ENCODE results near the gene NTM.
A peak's percentile ranks its signal among the peaks of the same experiment; 100 is the strongest.
"Not testable (repeated sequence)": the region's sequence is repeated elsewhere in the genome, so short reads cannot be mapped to it uniquely, and the experiment has no call there.

NTM gene

DNA sequence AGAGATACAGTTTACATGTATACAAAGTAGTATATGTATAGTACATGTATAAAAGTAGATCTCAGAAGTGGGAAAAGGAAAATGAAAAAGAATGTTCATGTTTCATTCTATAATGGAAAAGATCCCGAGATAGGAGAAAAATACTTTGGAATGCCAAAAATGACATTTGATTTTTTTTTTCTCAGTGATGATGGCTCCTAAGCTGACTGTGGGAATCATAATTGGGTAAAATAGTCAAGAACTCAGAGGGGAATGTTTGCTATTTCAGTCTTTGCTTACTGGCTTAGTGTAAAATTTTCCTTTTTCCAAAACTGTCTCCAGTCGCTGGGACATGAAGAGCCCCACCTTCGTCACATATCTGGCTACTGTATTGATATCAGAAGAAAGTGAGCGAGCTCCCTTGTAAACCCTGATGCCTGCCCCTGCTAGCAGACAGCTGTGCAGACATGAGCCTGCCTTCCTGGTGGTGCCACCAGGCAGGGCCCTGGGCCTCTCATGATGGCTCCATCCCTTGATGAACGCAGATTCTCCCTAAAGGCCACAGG, 944.6 kb downstream of the NTM start:
- Histone ChIP-seq H3K36me3 (no peaks in the 10 kb centered on the region), H3K4me3 (ENCODE audit: low read depth, low read length) (no peak overlapping the region), H3K27ac (no peak overlapping the region), H3K27me3 (ENCODE audit: insufficient read depth, low read depth, severe bottlenecking) (no peaks in the 10 kb centered on the region), H3K9me3 (ENCODE audit: severe bottlenecking) (no peaks in the 10 kb centered on the region)
- no peak for TF ChIP-seq CTCF (IDR thresholded peaks at IDR 0.05; ENCODE audit: low read depth, low read length)
- DNase-seq = no peak

DNA sequence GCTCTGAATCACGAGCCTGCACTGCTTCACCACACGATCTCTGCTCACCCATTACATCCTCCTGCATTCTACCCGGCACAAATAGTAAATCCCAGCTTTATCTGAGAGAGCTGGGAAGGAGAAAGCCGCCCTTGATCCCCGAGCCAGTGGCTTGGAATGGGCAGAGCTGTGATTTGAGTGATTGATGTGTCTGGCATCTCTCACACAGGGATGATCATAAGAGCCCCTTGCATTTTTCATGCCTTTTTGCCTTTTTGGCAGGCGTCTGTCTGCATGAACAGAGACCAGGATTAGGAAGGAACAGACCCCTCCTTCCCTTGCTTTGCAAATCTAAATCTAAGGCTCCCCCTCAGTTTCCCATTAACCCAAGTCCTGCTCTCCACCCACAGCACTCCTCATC, 945.3 kb downstream of the NTM start:
- no peak for TF ChIP-seq CTCF (IDR thresholded peaks at IDR 0.05; ENCODE audit: low read depth, low read length)
- no peak overlapping the region for H3K27ac ChIP-seq
- H3K27me3 ChIP-seq (ENCODE audit: insufficient read depth, low read depth, severe bottlenecking) = no peaks in the 10 kb centered on the region
- H3K4me3 ChIP-seq (ENCODE audit: low read depth, low read length) = no peak overlapping the region
- H3K36me3 ChIP-seq = no peaks in the 10 kb centered on the region
- no peaks in the 10 kb centered on the region for H3K9me3 ChIP-seq (ENCODE audit: severe bottlenecking)
- peak; percentile 37 for DNase-seq

DNA sequence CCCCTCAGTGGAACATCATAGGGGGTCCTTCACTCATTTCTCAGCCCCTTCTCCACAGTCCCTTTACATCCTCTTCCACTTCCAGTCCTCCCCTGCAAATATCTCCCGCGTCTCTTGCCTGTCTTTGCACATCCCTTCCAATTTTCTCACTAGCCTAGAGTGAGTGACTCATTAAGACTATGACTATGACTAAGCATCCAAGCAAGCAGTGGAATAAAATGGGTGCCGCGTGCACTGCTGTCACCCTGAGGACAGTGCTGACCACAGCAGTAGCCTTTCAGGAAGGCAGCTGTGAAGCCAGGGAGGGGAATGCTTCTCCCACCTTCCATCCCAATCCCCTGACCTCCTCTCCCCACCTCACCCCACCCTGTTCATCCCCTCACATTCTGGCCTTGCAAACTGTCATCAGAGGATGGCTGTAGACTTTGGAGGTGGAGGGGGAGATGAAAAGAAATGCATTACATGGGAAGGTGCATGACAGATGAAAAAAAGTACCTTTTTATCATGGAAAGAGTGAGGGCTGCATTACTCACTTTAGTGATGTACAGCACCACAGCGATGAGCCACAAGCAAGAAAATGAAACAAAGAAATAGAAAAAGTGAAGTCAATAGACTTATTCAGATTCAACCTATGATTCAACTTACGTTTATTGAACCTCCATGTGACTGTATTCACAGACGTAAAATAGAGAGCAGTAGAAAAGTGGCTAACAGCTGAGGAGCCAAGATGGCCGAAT, 948.2 kb downstream of the NTM start:
- Histone ChIP-seq H3K9me3 (ENCODE audit: severe bottlenecking) (no peaks in the 10 kb centered on the region), H3K27me3 (ENCODE audit: insufficient read depth, low read depth, severe bottlenecking) (no peaks in the 10 kb centered on the region), H3K27ac (no peak overlapping the region), H3K4me3 (ENCODE audit: low read depth, low read length) (no peak overlapping the region), H3K36me3 (no peaks in the 10 kb centered on the region)
- no peak for DNase-seq
- no peak for TF ChIP-seq CTCF (IDR thresholded peaks at IDR 0.05; ENCODE audit: low read depth, low read length)

DNA sequence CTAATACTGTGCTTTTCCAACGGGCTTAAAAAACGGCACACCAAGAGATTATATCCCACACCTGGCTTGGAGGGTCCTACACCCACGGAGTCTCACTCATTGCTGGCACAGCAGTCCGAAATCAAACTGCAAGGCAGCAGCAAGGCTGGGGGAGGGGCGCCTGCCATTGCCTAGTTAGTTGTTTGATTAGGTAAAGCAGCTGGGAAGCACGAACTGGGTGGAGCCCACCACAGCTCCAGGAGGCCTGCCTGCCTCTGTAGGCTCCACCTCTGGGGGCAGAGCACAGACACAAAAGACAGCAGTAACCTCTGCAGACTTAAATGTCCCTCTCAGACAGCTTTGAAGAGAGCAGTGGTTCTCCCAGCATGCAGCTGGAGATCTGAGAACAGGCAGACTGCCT, 949.0 kb downstream of the NTM start:
- H3K4me3 ChIP-seq (ENCODE audit: low read depth, low read length); H3K27ac ChIP-seq; H3K36me3 ChIP-seq; H3K27me3 ChIP-seq (ENCODE audit: insufficient read depth, low read depth, severe bottlenecking); H3K9me3 ChIP-seq (ENCODE audit: severe bottlenecking); DNase-seq: not testable (repeated sequence)

GRCh38 chr11:132330515-132330914, 960.1 kb downstream of the NTM start:
- no peak overlapping the region for H3K27ac ChIP-seq
- no peak for DNase-seq
- no peaks in the 10 kb centered on the region for H3K27me3 ChIP-seq (ENCODE audit: insufficient read depth, low read depth, severe bottlenecking)
- no peaks in the 10 kb centered on the region for H3K36me3 ChIP-seq
- H3K4me3 ChIP-seq (ENCODE audit: low read depth, low read length) = no peak overlapping the region
- no peak for TF ChIP-seq CTCF (IDR thresholded peaks at IDR 0.05; ENCODE audit: low read depth, low read length)
- no peaks in the 10 kb centered on the region for H3K9me3 ChIP-seq (ENCODE audit: severe bottlenecking)

DNA sequence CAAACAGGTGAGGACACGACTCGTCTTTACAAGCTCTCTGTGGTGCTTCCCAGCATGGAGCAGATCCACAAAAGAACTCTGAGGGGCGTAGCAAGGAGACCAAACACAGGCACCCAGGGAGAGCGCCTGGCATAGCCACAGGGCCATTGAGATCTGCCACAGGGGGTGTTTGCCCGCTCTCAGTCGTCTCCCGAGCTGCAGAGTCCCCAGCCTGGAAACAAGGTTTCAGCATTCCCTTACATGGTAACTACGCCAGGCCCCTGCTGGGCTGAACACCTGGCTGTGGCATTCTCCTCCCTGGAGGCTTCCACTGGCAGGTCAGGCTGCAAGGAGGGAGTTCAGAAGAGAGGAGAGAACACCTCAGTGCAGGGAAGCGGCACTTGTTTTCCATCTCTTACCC, 962.1 kb downstream of the NTM start:
- Histone ChIP-seq H3K9me3 (ENCODE audit: severe bottlenecking) (no peaks in the 10 kb centered on the region), H3K27ac (no peak overlapping the region), H3K4me3 (ENCODE audit: low read depth, low read length) (no peak overlapping the region), H3K36me3 (no peaks in the 10 kb centered on the region), H3K27me3 (ENCODE audit: insufficient read depth, low read depth, severe bottlenecking) (no peaks in the 10 kb centered on the region)
- TF ChIP-seq CTCF (IDR thresholded peaks at IDR 0.05; ENCODE audit: low read depth, low read length) = no peak
- no peak for DNase-seq

Measured in WERI-Rb-1 (cell line).